OCI-M2 (cell line): ENCODE measurements around the gene MRAS.
"Not testable (repeated sequence)": the region's sequence is repeated elsewhere in the genome, so short reads cannot be mapped to it uniquely, and the experiment has no call there.

Source experiments
- DNase-seq: peaks from one replicate; lab custom pipeline; 2025; ENCODE audit not compliant: unreplicated experiment; lab: John Stamatoyannopoulos, UW

MRAS gene

GRCh38 chr3:138412821-138413551, 64.6 kb downstream of the MRAS start:
- DNase-seq: no peak

DNA sequence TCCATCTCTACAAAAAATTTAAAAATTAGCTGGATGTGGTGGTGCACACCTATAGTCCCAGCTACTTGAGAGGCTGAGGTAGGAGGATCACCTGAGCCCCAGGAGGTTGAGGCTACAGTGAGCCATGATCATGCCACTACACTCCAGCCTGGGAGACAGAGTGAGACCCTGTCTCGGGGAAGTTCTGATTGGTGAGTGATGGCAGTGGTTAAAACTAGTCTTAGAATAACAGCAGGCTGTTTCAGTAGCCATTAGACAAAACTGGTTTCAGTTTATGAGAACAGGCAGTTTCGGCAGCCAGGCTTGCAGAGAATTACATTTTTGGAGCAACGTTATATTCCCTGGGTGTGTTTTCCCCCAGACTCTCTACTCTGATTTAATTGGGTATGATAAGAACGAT, 67.9 kb downstream of the MRAS start:
- not testable (repeated sequence) for DNase-seq

DNA sequence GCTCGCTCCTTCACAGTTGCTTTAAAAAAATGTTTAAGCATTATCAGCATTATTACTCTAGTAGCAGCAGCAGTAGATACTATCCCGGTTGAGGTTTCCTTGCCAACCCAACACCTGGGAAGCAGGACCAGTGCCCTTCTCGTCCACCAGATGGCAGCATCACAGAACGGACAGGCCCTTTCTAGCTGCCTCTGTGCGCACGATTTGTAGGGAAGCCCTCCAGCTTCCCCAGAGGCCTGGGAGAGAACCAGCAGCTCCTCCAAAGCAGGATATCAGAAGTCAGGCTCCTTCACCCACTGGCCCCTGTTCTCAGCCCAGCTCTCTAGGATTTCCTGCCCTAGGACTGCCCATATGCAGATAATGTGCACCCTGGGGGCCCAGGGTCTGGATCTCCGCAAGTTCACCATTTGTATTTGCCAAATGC, 69.2 kb downstream of the MRAS start:
- DNase-seq: peak; percentile 37

GRCh38 chr3:138418601-138419206, 70.3 kb downstream of the MRAS start:
- DNase-seq: no peak

DNA sequence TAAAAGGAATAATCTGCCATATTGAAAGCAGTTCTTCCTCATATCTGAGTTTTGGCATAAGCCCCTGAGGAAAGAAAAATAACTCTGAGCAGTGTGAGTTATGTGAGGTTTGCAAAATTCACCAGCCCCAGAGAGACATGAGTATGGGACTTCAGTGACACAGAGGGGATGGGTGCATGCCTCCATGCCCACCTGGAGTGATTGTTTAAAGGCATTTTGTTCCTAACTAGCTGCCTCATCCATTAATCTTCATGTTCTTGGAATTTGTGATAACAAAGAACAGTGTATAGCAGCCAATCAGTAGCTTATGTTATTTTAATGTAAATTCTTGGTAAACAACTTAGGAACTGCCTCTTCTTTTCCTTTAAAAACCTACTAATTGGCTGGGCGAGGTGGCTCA, 74.9 kb downstream of the MRAS start:
- DNase-seq: no peak

GRCh38 chr3:138424323-138424722, 75.9 kb downstream of the MRAS start:
- DNase-seq: no peak

DNA sequence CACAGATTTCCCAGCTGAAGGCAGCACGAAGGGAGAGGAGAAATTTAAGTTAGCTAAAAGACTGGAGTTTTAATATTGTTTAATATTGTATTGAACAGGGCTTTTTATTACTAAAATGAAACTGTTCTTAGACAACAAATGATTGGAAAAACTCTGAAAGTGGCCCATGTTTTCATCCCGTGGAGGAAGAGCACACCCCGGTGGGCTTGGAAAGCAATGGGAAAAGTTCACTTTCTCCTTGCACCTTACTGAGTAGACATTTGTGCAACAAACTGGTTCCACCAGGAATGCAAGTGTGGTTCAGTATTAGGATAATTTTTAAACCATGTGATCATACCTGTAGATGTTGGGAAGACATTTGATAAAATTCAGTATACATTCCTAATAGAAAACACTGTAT, 77.8 kb downstream of the MRAS start:
- no peak for DNase-seq

DNA sequence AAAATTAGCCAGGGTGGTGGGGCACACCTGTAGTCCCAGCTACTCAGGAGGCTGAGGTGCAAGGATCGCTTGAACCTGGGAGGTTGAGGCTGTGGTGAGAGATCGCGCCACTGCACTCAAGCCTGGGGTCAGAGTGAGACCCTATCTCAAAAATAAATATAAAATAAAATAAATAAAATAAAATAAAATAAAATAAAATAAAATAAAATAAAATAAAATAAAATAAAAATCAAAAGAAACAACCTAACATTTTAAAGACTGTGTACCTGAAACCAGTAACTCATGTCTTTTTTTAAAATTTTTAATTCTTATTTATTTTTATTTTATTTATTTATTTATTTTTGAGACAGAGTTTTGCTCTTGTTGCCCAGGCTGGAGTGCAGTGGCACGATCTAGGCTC, 78.4 kb downstream of the MRAS start:
- not testable (repeated sequence) for DNase-seq

DNA sequence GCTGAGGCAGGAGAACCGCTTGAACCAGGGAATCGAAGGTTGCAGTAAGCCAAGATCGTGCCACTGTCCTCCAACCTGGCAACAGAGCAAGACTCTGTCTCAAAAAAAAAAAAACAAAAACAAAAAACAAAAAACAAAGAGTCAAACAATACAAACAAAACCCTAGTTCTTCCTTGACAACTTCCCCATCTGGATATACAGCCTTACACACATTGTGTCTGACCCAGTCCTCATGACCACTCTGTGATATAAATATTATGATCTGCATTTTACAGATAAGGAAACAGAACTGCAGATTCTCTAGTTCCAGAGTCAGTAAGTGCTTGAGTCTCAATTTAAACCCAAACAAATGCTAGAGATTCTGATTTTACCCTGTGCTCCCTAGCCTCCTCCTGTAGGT, 81.3 kb downstream of the MRAS start:
- DNase-seq: no peak

DNA sequence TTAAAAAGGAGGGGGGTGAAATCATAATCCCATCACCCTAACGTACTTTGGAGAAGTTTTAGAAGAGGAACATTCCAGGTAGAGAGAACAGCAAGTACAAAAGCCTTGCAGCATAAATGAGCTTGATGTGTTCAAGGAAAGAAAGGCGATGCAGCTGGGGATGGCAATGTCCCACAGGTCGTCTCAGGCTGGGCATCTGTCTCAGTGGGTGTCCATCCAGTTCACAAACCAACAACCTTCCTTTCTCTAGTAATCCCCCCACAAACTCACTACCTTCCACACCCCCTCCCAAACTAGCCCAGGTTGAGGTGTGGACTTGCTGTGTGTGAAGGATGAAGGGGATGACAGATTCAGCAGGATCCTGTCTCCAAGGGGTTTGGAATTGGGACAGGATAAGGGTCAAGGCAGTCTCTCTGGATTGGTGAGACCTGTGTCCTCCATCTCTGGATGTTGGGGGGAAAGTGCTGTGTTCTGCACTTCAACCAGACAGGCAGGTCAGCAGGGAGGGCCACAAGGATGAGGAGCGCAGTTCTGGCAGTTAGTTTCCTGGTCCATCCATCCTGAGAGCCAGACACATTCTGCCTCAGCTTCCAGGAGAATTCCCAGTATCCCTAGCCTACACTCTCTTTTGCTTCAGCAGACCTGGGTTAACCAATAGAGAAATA, 84.3 kb downstream of the MRAS start:
- DNase-seq: no peak

- DNase-seq: no peak
Observed at GRCh38 chr3:138433892-138434275, 85.5 kb downstream of the MRAS start.

GRCh38 chr3:138434276-138434874, 86.0 kb downstream of the MRAS start, which contains the start of gene ESYT3:
Gene ESYT3, plus strand, starts transcription at chr3:138434616. Its CDS starts 183 bp downstream, at chr3:138434799.
- no peak for DNase-seq

- DNase-seq: no peak
Observed at GRCh38 chr3:138434875-138435772, 86.7 kb downstream of the MRAS start.

DNA sequence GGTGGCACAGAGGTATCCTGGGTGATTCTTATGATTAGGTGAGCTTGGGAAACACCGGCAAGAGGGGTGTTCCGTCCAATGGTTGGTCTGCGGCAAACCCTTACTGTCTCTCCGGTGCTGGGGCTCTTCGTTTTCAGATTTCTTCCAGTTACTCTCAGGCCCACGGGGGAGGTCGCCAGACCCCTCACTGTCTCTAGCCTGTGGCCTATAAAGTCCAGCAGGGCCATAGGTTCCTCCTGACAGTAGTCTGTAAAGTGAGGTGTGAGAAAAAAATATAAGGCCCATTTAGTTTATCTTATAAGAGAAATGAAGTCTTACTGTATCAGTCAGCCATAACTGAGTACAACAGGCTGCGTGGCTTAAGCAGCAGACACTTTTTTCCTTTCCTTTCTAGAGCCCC, 87.5 kb downstream of the MRAS start:
- no peak for DNase-seq

- no peak for DNase-seq
Observed at GRCh38 chr3:138437281-138437680, 88.9 kb downstream of the MRAS start.

DNA sequence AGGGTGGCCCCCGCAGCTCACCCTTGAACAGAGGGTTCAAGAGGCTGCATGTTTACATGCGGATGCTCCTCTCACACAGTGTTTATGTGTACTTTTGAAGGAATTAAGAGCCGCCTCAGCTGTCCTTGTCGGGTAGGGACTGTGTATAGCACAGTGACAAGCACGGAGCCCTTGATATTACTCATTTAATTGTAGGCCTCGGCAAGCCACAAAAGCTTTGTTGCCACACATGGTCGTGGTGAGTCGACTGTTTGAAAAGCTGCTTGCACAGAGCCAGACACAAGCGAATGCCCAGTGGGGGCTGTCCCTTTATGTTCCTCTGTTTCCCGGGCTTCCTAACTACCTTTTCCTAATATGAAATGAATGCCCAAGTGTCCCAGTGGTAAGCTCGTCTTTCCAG, 90.5 kb downstream of the MRAS start:
- DNase-seq: no peak

- no peak for DNase-seq
Observed at GRCh38 chr3:138439646-138440045, 91.3 kb downstream of the MRAS start.

GRCh38 chr3:138440121-138440521, 91.7 kb downstream of the MRAS start:
- DNase-seq: no peak

- DNase-seq: no peak
Observed at GRCh38 chr3:138440596-138440995, 92.2 kb downstream of the MRAS start.

DNA sequence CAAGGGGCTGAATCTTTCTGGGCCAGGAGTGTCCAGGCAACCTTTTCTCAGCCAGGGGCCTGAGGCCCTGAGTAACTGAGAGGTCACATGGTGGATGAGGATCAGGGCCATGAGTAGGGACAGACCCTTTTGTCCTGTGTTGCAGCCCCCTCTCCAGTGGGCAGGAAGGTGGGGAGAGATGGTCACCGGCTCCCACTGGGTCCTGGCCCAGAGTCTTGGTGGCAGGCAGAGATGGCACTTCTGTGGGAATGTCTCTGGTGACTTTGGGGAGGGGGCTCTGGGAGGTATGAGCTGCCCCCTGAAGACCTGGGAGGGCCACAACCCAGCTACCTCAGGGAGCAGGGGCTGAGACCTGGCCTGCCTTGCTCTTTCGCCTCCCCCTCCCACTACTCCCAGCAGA, 92.9 kb downstream of the MRAS start:
- no peak for DNase-seq

DNA sequence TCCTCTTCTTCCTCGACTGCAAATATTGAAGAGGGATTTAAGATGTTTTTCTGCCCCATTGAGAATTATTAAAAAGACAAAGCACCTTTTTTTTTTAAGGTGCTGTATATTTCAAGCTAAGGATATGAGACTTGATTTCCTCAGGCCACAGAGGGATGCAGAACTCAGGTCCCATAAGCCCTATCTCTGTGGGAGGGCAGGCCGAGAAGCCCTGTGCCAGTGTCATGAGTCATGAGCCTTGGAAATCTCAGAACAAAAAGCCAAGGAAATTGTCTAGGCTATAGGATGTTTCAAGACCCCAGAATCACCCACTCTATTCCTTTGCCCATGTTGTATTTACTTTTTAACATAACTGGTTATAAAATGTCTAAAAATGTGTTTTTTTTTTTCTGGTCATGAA, 93.4 kb downstream of the MRAS start:
- DNase-seq: no peak
